Stimulated activated CD4-positive, alpha-beta T cell treated with anti-CD3 and anti-CD28 coated beads, Interleukin-4, amount 100 ng/mL, for 1 hour (primary cell): Measurements from ENCODE around the gene HDAC3.

ENCODE experiments used
- DNase-seq: peaks from one replicate; pipeline ENCODE4 v3.0.0-alpha.2; 2020

Gene HDAC3

DNA sequence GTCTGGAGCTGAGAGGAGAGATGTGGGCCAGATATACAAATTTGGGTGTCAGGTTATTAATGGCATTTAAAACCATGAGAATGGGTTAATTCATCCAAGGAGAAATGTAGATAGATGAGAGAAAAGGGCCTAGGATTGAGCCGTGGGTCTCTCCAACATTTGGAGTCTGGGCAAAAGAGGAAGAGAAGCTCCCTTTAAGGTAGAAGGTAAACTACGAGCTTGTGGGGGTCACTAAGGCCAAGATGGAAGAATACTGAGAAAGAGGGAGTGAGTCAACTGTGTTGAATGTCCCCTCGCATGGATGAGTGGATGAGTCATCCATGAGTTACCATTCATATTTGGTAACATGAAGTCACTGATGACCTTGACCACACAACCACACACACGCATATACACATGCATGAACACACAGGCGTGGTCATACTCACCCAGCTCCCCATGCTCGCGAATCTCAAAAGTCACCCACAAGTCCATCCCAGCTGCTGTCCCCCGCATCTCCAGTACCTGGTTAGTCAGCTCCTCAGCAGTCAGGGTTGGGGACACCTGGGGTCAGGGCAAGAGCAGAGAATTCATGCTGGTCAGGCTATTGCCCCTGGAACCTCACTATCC lies 21.4 kb upstream of the HDAC3 start:
- no peak for DNase-seq

DNA sequence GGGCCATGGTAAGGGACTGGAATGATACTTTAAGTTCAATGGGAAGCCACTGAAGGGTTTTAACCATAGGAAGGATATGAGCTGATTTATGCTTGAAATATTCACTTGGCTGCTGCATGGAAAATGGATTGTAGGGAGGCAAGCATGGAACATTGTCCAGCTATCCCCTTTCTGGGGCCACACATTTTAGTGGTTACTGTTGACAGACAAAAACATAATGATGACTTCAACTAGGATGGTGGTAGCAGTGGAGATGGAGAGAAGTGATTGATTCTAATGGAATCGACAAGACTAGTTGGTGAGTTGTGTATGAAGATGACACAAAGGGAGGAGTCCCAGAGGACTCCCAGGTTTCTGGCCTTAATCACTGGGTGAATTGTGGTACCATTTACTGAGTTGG lies 20.8 kb upstream of the HDAC3 start:
- DNase-seq: no peak

DNA sequence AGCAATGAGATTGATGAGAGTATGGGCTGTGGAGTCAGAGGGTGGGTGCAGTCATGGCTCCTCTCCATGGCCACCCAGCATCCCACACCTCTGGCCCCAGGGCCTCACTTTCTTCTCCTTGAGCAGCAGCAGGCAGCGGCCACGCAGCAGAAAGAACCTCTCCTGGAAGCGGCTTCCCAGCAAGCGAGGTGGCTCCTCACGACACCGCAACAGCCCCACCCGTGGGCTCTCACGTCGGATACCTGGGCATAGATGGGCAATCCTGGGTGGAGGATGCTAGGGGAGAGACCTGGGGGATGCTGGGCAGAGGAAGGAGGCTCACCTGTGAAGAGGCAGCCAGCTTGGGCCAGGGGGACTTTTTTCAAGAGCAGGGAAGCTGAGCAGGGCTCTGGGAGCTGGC lies 19.7 kb upstream of the HDAC3 start:
- DNase-seq: no peak

DNA sequence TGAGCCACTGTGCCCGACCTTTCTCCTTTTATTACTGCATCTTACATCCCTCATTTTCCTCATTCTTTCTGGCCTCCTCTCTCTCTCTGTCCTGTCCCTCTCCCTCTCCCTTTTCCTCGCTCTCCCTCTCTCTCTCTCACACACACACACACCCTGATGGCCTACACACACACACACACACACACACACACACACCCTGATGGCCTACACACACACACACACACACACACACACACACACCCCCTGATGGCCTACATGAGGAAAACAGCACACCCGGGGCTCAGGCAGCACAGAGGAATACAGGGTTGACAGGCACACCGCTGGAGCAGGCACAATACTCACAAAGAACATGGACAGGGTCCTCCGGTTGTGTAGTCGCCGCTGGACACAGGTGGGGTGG lies 18.4 kb upstream of the HDAC3 start:
- DNase-seq: no peak

DNA sequence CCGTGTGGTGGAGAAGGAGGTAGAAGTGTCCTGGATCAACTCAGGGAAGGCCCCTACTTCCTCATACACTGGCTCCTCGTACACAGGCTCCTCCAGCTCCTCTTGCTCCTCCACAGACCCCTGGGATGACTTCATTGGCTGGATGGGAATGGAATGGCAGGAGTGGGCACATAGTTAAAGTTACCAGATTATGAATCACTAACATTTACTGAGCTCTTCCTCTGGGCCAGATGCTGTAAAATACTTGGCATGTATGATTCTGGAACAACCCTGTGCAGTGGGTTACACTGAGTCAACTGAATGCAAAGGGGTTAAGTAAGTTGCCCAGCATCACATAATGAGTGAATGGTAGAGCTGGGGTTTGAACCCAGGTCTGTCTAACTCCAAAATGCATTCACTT lies 17.6 kb upstream of the HDAC3 start:
- DNase-seq: no peak

DNA sequence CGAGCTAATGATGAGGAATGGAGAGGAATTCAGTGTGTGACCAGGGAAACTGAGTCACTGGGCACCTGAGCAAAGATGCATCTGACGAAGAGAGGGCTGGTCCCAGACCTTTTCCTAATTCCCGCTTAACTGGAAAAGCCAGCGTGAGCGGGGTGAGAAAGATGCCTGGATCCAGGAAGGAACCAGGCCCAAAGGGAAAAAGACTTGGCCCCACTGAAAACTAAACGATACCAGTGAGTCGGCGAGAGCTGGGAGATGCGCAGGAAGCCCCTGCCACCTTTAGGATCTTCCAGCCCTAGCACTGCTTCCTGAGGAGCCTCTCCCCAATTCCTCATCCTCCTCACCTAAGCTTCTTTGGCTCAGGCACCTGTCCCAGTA lies 15.1 kb upstream of the HDAC3 start:
- no peak for DNase-seq

DNA sequence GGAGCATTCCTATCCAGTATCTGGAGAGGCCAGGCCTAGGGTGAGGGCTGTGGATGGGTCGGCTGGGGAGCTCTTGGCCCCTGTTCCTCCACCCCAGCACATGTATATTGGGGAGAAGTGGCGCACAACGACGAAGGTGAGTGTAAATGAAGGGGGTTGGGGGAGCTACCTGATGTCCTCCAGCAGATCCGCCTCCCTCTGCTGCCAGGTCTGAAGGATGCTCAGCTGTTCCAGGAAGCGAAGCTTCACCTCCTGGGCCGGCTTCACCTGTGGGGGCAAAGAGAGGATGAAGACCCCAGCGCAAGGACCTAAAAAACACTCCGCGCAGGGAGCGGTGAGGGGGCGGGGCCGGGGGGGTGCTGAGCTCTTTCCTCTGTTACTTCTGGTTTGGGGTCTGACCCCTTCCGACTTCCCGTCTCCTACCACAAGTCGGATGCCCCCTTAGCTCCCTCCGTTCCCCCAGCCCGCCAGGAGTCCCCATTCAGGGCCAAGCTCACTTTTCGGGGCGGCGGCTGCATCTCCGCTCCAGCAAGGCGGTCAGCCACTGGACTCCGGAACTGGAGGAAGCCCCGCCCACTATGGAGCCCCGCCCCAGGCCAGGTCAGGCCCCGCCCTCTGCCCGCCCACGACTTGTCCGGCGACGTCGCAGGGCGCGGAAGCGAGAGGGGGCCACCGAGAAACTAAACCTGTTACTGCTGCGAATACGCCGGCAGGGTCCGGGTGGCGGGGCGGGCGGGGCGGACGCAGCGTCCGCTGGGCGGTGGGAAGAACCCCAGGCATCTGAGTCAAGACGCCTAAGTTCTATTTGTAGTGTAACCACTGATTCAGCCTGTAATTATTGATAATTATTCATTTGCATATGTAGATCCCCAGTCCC lies 14.4 kb upstream of the HDAC3 start, which contains the start of gene FCHSD1:
Gene FCHSD1, minus strand, starts transcription at position 568 of the 877 bp plus-strand sequence. Its CDS starts 50 bp downstream, at position 518.
- DNase-seq: peak; percentile 76

DNA sequence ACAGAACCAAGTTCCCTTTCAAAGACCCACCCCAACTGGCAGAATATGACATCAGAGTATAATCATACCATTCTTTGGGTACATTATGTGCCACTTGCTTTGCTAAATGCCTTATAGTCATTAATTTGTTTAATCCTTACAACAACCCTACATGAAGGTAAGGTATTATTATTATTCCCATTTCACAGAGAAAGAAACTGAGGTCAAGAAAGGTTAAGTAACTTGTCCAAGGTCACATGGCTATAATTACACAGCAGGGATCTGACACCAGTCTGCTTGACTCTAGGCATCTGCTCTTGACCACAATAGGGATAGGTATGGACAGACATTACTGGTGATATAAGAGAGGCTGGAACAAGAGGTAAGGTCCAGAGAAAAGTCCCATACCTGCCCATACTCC lies 13.3 kb upstream of the HDAC3 start:
- no peak for DNase-seq

DNA sequence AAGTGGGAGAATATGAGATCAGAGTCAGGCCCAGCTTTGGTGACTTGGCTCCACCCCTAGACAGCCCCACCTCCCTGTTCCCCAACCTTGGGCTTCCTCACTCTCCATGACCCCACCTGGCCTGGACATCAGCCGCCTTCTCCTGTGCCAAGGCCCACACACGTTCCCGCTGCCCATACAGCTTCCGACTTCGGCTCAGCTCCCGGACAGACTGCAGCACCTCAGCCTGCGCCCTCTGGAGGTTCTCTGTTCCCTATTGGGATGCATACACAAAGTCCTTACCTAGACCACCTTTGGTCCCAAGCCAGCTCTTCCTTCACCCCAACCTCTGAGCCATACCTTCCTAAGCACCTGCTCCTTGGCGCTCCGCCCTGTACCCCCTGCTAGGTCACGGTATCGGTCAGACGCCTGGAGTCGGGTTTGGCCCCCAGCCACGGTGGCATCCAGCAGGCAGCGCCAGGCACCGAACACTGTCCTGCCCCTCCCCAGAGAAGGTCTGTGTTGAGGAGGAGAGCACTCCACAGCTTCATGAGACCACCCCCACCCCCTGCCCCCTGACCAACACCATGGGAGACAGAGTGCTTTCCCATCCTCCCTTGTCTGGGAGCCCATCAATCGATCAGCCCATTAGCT lies 12.5 kb upstream of the HDAC3 start:
- no peak for DNase-seq

DNA sequence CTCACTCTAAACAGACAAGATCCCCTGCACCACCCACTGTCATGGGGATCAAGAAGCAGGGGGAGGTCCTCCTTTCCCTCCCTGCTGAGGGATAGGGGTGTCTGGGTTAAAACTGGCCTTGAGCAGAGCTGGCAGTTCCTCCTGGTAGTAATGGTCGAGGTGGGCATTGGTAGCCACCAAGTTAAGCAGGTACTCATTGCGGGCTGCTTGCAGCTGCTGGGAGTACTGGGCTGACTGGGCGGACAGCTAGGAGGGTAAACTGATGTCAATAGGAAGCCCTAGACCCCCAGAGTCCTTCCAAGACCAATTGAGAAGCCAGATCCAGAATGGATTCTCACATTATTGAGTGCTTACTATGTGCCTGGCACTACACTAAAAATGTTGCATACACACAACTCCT lies 11.2 kb upstream of the HDAC3 start:
- DNase-seq: no peak

DNA sequence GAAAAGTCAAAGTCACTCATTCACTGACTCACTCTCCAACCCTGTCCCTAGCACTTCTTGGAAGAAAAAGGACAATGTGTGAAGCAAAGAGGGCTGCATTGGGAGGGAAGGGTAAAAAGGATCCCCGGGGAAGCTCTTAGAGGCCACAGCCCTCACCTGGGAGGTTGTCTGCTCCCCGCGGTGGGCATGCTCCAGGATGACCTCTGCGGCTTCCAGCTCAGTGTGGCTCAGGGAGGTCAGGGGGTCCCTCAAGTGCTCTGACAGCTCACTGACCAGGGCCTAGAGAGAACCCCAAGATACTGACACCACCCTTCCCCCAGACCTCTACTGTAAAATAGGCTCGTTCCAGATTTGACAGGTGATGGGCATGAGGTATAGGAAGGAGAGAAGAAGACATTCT lies 10.6 kb upstream of the HDAC3 start:
- no peak for DNase-seq

DNA sequence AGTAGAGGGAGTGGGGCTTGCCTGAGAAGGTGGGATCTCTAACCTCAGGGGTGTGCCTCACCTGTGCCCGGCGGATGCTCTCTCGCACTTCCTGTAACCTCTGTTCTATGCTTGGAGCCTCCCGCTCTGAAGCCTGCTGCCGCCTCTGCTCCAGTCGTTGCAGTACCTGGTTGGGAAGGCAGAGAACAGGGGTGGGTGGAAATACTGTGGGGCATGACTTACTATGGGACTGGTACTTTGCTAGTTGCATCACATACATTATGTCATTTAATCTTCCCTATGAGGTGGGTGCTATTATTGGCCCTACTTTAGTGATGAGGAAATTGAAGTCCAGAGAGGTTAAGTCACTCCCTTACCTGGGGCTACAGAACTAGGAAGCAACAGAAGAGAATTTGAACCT lies 9.4 kb upstream of the HDAC3 start:
- DNase-seq: no peak

DNA sequence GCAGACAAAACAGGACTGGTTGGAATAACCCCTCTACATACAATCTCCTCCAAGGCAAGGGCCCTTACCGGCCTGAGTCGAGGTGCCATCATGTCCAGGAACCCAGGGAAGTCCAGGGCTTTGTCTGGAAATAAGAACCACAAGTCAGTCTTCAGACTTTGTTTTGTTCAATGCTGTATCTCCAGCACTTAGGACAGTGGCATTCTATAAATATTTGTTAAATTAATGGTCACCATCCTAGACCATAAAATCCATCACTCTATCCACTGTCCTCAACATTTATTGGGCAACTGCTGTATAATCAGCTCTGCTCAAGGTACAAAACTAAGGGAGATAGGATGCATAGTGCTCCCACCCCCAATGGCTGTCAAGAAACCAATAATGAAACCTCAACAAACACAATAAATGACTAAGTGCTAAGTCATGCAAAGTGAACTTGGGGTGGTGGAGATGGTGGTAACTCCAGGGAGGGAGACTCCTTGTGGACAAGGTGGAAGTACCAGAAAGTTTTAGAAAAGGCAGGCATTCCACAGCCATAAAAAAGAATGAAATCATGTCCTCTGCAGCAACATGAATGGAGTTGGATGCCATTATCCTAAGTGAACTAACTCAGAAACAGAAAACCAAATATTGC lies 5.1 kb upstream of the HDAC3 start:
- no peak for DNase-seq

DNA sequence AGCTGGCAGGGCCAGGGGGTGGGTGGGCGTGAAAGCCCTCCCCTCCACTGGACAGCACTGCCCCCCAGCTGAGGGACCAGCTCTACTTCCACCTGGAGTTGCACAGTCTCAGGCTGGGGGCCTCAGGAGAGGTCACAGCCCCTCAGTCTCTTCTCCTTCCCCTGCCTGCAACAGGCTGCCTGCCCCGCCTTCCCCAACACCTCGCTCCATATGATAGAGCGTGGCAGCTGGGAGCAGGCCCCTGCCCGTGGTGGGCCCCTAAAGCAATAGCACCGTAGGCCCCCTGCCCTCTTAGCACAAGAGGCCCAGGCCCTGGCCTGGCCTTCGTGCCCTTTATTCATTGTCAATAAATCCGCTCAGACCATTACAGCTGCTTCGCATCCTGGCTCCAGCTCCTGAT lies 4.0 kb upstream of the HDAC3 start:
- no peak for DNase-seq

DNA sequence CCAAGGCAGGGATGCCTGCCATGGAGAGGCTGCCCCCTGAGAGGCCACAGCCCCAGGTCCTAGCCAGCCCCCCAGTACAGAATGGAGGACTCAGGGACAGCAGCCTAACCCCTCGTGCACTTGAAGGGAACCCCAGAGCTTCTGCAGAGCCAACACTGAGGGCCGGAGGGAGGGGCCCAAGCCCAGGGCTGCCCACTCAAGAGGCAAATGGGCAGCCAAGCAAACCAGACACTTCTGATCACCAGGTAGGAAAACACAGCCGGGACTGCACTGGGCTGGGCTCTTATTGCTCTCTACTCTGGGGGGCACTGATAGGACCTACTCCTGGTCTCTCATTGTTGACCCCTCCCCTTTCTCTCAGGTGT lies 3.4 kb upstream of the HDAC3 start:
- DNase-seq: no peak

DNA sequence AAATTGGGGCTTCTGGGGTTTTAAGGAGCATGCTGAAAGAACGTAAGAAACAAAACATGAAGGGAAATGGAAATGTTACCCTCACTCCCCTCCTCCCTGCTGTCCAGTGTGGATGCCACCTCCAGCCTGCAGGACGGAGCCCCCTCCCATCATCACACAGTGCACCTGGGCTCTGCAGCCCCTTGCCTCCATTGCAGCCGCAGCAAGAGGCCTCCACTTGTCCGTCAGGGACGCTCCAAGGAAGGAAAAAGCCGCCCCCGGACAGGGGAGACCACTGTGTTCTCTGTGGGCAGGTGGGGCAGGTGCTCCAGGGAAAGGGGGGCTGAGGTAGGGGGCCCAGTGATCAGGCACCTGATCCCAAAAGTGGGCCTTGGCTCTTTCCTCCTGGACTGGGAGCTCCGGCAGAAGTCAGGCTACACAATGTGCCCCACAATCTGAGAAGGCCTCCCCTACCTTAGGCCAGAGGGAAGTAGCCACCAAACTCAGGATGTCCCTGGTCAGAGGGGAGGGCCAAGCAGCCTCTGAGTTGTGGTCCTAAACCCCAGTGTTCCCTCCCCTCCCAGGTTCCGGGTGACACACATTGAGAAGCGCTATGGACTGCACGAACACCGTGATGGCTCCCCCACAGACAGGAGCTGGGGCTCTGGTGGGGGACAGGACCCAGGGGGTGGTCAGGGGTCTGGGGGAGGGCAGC lies 2.9 kb upstream of the HDAC3 start:
- DNase-seq: no peak

DNA sequence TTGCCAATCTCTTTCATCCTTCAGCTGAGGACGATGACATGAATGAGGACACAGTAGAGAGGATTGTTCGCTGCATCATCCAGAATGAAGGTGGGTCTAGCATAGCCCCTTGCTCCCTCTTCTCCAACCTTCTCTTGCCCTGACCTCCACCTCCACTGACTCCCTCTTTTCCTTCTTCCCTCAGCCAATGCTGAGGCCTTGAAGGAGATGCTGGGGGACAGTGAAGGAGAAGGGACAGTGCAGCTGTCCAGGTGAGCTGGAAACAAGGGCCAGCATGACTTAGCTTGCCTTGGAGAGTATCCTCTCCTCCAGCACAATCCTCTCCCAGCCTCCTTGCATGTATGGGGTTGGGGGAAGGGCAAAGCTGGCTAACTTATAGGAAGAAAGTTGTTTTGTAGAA lies 2.1 kb upstream of the HDAC3 start:
- no peak for DNase-seq

DNA sequence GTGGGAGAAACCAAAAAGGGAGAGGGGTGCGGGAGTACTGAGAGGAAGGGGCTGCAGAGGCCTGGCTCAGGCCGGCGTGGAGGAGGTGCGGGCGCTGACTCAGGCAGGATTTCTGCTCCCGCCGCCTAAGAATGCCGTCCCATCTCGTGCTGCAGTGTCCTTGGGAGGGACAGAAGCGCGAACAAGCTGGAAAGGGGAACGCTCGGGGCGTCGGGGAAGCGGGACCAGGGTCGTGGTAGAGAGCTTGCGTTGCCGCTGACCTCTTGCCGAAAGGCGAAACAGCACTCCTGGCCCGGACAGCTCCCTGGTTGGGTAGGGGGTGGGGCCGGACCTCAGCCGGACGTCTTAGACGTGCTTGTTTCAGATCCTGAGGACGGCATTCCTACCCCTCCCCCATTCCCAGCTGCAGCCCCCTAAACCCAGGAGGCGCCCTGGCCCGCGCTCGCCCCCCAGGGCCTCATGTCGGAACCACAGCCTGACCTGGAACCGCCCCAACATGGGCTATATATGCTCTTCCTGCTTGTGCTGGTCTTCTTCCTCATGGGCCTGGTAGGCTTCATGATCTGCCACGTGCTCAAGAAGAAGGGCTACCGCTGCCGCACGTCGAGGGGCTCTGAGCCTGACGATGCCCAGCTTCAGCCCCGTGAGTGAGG lies 1.2 kb upstream of the HDAC3 start:
- DNase-seq: peak; percentile 61

DNA sequence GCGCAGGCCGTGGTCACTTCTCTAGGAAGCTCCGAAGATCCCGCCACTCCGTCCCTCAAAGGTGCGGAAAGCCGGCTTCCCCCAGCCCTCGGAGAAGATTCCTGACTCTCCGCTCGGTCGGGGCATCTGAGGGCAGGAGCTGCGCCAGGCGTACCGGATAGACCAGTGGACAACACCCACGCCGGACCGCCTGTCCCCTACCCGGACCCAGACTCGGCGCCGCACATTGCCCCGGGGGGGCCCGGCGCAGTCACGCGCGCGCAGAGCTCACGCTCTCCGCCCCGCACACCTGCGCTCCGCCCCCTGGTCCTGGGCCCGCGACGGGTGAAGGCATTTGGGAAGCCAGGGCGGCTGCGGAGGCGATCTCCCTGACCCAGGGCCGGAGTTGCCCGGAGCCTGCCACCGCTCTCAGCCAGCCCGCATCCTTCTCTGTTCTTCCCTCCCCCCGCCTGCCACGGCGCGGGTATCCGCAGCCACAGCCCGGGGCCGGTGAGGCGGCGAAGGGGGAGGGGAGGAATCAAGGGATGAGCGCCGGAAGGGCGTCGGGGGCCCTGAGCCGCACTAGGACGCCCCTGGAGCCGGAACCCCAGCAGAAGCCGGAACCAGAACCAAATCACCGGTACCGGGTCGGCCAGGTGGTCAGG lies 596 bp upstream of the HDAC3 start:
- DNase-seq: peak; percentile 66

DNA sequence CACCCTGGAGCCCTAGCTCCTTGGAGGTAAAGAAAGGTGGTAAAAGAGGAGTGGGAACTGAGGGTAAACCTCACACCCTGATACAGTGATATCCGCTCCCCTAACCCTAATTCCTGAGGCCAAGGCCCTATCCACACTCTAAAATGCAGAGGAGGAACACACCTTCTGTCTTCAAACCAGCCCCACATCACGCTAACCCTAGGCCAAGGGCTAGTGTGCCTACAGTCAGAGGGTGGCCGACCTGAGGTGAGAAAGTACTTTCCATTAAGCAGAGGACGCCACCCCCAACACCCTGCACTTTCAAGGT lies 590 bp downstream of the HDAC3 start:
- DNase-seq: no peak

DNA sequence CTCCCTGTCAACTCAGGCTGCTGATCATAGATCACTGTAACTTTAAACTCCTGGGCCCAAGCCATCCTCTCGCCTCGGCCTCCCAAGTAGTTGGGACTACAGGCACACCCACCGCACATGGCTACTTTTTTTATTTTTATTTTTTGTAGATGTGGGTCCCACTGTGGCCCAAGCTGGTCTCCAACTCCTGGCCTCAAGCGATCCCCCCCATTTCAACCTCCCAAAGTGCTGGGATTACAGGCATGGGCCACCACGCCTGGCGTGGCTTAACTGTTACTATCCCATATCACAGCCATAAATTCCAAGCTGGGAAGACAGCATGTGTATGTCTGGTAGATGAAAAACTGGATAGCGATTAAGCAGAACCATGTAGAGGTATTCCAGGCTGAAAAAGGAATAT lies 1.0 kb downstream of the HDAC3 start:
- DNase-seq: no peak

DNA sequence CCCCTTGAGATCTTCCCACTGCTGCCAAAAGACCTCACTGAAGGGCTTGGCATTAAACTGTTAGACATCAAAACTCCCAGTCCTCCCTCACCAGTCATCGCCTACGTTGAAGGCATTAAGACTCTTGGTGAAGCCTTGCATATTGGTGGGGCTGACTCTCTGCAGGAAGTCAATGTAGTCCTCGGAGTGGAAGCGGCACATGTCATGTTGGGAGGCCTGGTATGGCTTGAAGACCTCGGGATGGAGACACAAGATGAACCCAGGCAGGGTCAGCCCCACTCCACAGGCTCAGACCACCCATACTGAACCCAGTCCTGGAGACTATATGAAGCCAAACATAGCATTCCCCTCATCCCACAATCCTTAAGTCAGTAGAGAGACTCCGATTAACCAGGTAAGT lies 1.9 kb downstream of the HDAC3 start:
- DNase-seq: no peak
